Astrocyte (in vitro differentiated cells and primary cell): ENCODE data around the gene TPX2. TPM values are rescaled to one million over a fixed set of nuclear protein-coding genes. Genes with fewer than 3 reads are reported as not detected.
"Not testable (repeated sequence)": the region's sequence is repeated elsewhere in the genome, so short reads cannot be mapped to it uniquely, and the experiment has no call there.

Experiments
- DNase-seq: peaks from one replicate; pipeline ENCODE4 v3.0.0-alpha.2; 2010; ENCODE audit warnings: low read depth
- FAIRE-seq: peaks from 2 replicates; lab custom pipeline; 2011; peaks lifted over from hg19 to GRCh38; lab: Jason Lieb, UNC
- H2AFZ ChIP-seq: 2 replicates; pipeline ENCODE4 v1.6.0; 2012; ENCODE audit warnings: low read depth, low read length, inconsistent platforms
- H3K27ac ChIP-seq: 2 replicates; pipeline ENCODE4 v1.5.1; 2011; ENCODE audit warnings: low read depth, low read length, inconsistent platforms
- H3K27me3 ChIP-seq: 2 replicates; pipeline ENCODE4 v1.6.0; 2011; ENCODE audit warnings: low read length, inconsistent platforms; ENCODE audit not compliant: insufficient read depth
- H3K36me3 ChIP-seq: 2 replicates; pipeline ENCODE4 v1.5.1; 2011; ENCODE audit warnings: low read length, inconsistent platforms; ENCODE audit not compliant: insufficient read depth
- H3K4me1 ChIP-seq: 2 replicates; pipeline ENCODE4 v1.5.1; 2011; ENCODE audit warnings: low read length, inconsistent platforms; ENCODE audit not compliant: insufficient read depth
- H3K4me2 ChIP-seq: 2 replicates; pipeline ENCODE4 v1.6.0; 2012; ENCODE audit warnings: low read length, inconsistent platforms
- H3K4me3 ChIP-seq: 2 replicates; pipeline ENCODE4 v1.5.1; 2011; ENCODE audit warnings: low read depth, mild to moderate bottlenecking, low read length, inconsistent platforms; ENCODE audit not compliant: insufficient read depth
- H3K79me2 ChIP-seq: 2 replicates; pipeline ENCODE4 v1.6.0; 2012; ENCODE audit warnings: mild to moderate bottlenecking, low read length, inconsistent platforms; ENCODE audit not compliant: insufficient read depth
- H3K9ac ChIP-seq: 2 replicates; pipeline ENCODE4 v1.6.0; 2012; ENCODE audit warnings: mild to moderate bottlenecking, low read length, inconsistent platforms
- H3K9me3 ChIP-seq: 2 replicates; pipeline ENCODE4 v1.5.1; 2012; ENCODE audit warnings: low read depth, mild to moderate bottlenecking, low read length, inconsistent platforms; ENCODE audit not compliant: insufficient read depth
- H4K20me1 ChIP-seq: 2 replicates; pipeline ENCODE4 v1.6.0; 2012; ENCODE audit warnings: low read length, inconsistent platforms; ENCODE audit not compliant: insufficient read depth
- H3K27ac Mint-ChIP-seq: one replicate; pipeline ENCODE4 v1.8.0; 2021; ENCODE audit warnings: mild to moderate bottlenecking, mixed read lengths; ENCODE audit not compliant: unreplicated experiment
- H3K27me3 Mint-ChIP-seq: one replicate; pipeline ENCODE4 v1.8.0; 2021; ENCODE audit warnings: low read depth, mixed read lengths; ENCODE audit not compliant: unreplicated experiment
- H3K36me3 Mint-ChIP-seq: one replicate; pipeline ENCODE4 v1.8.0; 2021; ENCODE audit warnings: low read depth, mixed read lengths; ENCODE audit not compliant: unreplicated experiment
- H3K4me1 Mint-ChIP-seq: one replicate; pipeline ENCODE4 v1.8.0; 2021; ENCODE audit warnings: low read depth, mixed read lengths; ENCODE audit not compliant: unreplicated experiment
- H3K4me3 Mint-ChIP-seq: one replicate; pipeline ENCODE4 v1.8.0; 2021; ENCODE audit warnings: mild to moderate bottlenecking, moderate library complexity, mixed read lengths; ENCODE audit not compliant: unreplicated experiment
- H3K9me3 Mint-ChIP-seq: one replicate; pipeline ENCODE4 v1.8.0; 2021; ENCODE audit warnings: mild to moderate bottlenecking, mixed read lengths; ENCODE audit not compliant: unreplicated experiment
- EZH2 ChIP-seq: IDR thresholded peaks from 2 replicates; pipeline ENCODE4 v1.6.1; 2012; ENCODE audit warnings: mild to moderate bottlenecking, low read length, inconsistent platforms; ENCODE audit not compliant: insufficient read depth
- total RNA-seq: library from RNA; stranded (reverse); gene quantifications from 2 replicates; pipeline ENCODE4 v1.2.1, GENCODE V29; 2021
- TF ChIP-seq, protein P1 (sequence below): IDR thresholded peaks from 2 replicates; pipeline ENCODE4 v1.5.1; 2011; ENCODE audit warnings: low read depth, mild to moderate bottlenecking, inconsistent platforms, low read length, moderate library complexity; ENCODE audit not compliant: insufficient read depth

The TPX2 gene
- total RNA-seq, 1 donor from 2014 or later = 41.6 TPM

GRCh38 chr20:31827059-31827458 lies 88.0 kb downstream of the TPX2 start:
- Histone ChIP-seq H3K9ac (no peak overlapping the region), H2AFZ (no peak overlapping the region), H3K4me3 (no peak overlapping the region), H3K27me3 (peaks cover 2% of the 10 kb centered on the region), H3K36me3 (no peaks in the 10 kb centered on the region), H3K4me2 (no peak overlapping the region), H3K4me1 (peaks cover 26% of the 10 kb centered on the region), H3K9me3 (no peaks in the 10 kb centered on the region), H4K20me1 (no peaks in the 10 kb centered on the region), H3K79me2 (no peaks in the 10 kb centered on the region), H3K27ac (no peak overlapping the region)
- H3K27me3 Mint-ChIP-seq = peaks cover 36% of the 10 kb centered on the region
- no peak for FAIRE-seq
- no peak for DNase-seq
- no peak overlapping the region for H3K4me3 Mint-ChIP-seq
- peaks cover 7% of the 10 kb centered on the region for H3K4me1 Mint-ChIP-seq
- no peak overlapping the region for H3K27ac Mint-ChIP-seq
- H3K36me3 Mint-ChIP-seq = peaks cover 13% of the 10 kb centered on the region
- no peak for TF ChIP-seq EZH2
- TF ChIP-seq, protein P1, sequence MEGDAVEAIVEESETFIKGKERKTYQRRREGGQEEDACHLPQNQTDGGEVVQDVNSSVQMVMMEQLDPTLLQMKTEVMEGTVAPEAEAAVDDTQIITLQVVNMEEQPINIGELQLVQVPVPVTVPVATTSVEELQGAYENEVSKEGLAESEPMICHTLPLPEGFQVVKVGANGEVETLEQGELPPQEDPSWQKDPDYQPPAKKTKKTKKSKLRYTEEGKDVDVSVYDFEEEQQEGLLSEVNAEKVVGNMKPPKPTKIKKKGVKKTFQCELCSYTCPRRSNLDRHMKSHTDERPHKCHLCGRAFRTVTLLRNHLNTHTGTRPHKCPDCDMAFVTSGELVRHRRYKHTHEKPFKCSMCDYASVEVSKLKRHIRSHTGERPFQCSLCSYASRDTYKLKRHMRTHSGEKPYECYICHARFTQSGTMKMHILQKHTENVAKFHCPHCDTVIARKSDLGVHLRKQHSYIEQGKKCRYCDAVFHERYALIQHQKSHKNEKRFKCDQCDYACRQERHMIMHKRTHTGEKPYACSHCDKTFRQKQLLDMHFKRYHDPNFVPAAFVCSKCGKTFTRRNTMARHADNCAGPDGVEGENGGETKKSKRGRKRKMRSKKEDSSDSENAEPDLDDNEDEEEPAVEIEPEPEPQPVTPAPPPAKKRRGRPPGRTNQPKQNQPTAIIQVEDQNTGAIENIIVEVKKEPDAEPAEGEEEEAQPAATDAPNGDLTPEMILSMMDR = no peak
- H3K9me3 Mint-ChIP-seq = no peaks in the 10 kb centered on the region

GRCh38 chr20:31828016-31828415 lies 88.9 kb downstream of the TPX2 start:
- H3K4me1 Mint-ChIP-seq, H3K4me3 Mint-ChIP-seq, H3K27ac ChIP-seq, DNase-seq, H3K9me3 Mint-ChIP-seq, H3K9ac ChIP-seq, H3K4me3 ChIP-seq, H3K4me2 ChIP-seq, H2AFZ ChIP-seq, H3K27ac Mint-ChIP-seq, H3K36me3 ChIP-seq, FAIRE-seq, H3K79me2 ChIP-seq, H3K27me3 ChIP-seq, H3K9me3 ChIP-seq, H4K20me1 ChIP-seq: not testable (repeated sequence)
- peaks cover 36% of the 10 kb centered on the region for H3K27me3 Mint-ChIP-seq
- peaks cover 20% of the 10 kb centered on the region for H3K4me1 ChIP-seq
- H3K36me3 Mint-ChIP-seq = peaks cover 16% of the 10 kb centered on the region

DNA sequence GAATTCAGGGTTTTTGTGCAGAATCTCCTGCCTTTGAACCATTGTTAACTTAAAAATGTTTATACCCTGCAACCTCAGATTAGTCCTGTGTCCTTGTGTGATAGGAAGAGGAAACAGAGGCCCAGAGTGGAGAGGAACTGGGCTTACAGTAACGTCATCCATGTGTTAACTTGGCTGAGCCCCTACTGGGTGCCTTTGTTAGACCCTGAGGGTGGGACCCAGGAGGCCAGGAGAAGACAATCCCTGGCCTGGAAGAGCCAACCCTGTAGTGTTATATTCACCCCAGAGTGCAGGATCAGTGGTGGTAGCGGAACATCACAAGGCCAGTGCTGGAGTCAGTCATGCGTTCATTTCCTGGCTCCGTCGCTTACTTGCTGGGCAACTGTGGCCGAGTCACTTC lies 90.6 kb downstream of the TPX2 start:
- Histone ChIP-seq H2AFZ (no peak overlapping the region), H3K4me3 (no peak overlapping the region), H3K36me3 (no peaks in the 10 kb centered on the region), H4K20me1 (no peaks in the 10 kb centered on the region), H3K4me1 (peaks cover 3% of the 10 kb centered on the region), H3K4me2 (no peak overlapping the region), H3K27me3 (peaks cover under 1% of the 10 kb centered on the region), H3K9ac (no peak overlapping the region), H3K9me3 (no peaks in the 10 kb centered on the region), H3K27ac (no peak overlapping the region), H3K79me2 (no peaks in the 10 kb centered on the region)
- no peak for FAIRE-seq
- Mint-ChIP-seq H3K4me1 (peaks cover 4% of the 10 kb centered on the region), H3K27ac (no peak overlapping the region), H3K27me3 (peaks cover 40% of the 10 kb centered on the region), H3K4me3 (no peak overlapping the region), H3K36me3 (peaks cover 16% of the 10 kb centered on the region), H3K9me3 (no peaks in the 10 kb centered on the region)
- TF ChIP-seq EZH2 = no peak
- TF ChIP-seq, protein P1 = no peak
- no peak for DNase-seq
